Lower leg skin (tissue), 3 donors: Measurements from ENCODE around the gene TPPP.
"Not testable (repeated sequence)": the region's sequence is repeated elsewhere in the genome, so short reads cannot be mapped to it uniquely, and the experiment has no call there.

ENCODE experiments used
- CTCF ChIP-seq, 3 donors: fragments of 450-650 bp; IDR thresholded peaks; one replicate each; pipeline ENCODE4 v1.5.1; 2016; ENCODE audit warnings: antibody characterized with exemption in 3 of 3, mild to moderate bottlenecking in 3 of 3, moderate library complexity in 2 of 3
- POLR2A ChIP-seq, 2 donors: fragments of 450-650 bp; IDR thresholded peaks; one replicate each; pipeline ENCODE4 v1.6.1; 2016 to 2017; ENCODE audit warnings: antibody characterized with exemption in 2 of 2, mild to moderate bottlenecking in 1 of 2, moderate library complexity in 1 of 2

GRCh38 chr5:690293-690692 lies 2.9 kb downstream of the TPPP start:
- TF ChIP-seq CTCF, POLR2A (IDR thresholded peaks at IDR 0.05): not testable (repeated sequence)
